GM21786 (cell line): Measurements from ENCODE around the gene PDE1C.

Experiments
- ATAC-seq: cut with Tn5 transposase; IDR thresholded peaks from one replicate; pipeline ENCODE4 v1.9.1; 2021; ENCODE audit not compliant: unreplicated experiment

The PDE1C gene

GRCh38 chr7:32075612-32076011, 5.4 kb upstream of the PDE1C start:
- ATAC-seq = no peak

GRCh38 chr7:32074787-32075585, 4.8 kb upstream of the PDE1C start:
- ATAC-seq = no peak

- no peak for ATAC-seq
Observed at GRCh38 chr7:32073533-32073932, 3.3 kb upstream of the PDE1C start.

GRCh38 chr7:32072397-32072796, 2.2 kb upstream of the PDE1C start:
- no peak for ATAC-seq

GRCh38 chr7:32071466-32072091, 1.4 kb upstream of the PDE1C start:
- ATAC-seq = no peak

GRCh38 chr7:32070051-32070405, 179 bp downstream of the PDE1C start:
- no peak for ATAC-seq

GRCh38 chr7:32069116-32069650, 1.0 kb downstream of the PDE1C start:
- no peak for ATAC-seq

- ATAC-seq = no peak
Observed at GRCh38 chr7:32068411-32069101, 1.7 kb downstream of the PDE1C start.

- ATAC-seq = no peak
Observed at GRCh38 chr7:32066441-32066840, 3.8 kb downstream of the PDE1C start.

GRCh38 chr7:32063614-32064013, 6.6 kb downstream of the PDE1C start:
- no peak for ATAC-seq

- ATAC-seq = no peak
Observed at GRCh38 chr7:32062150-32062549, 8.1 kb downstream of the PDE1C start.

- ATAC-seq = no peak
Observed at GRCh38 chr7:32061346-32061745, 8.9 kb downstream of the PDE1C start.

GRCh38 chr7:32059289-32060011, 10.8 kb downstream of the PDE1C start:
- no peak for ATAC-seq

- no peak for ATAC-seq
Observed at GRCh38 chr7:32058002-32058401, 12.2 kb downstream of the PDE1C start.

- no peak for ATAC-seq
Observed at GRCh38 chr7:32056767-32057166, 13.4 kb downstream of the PDE1C start.

- no peak for ATAC-seq
Observed at GRCh38 chr7:32053204-32053603, 17.0 kb downstream of the PDE1C start.

- no peak for ATAC-seq
Observed at GRCh38 chr7:32051128-32051527, 19.1 kb downstream of the PDE1C start.

- ATAC-seq = no peak
Observed at GRCh38 chr7:32049599-32049998, 20.6 kb downstream of the PDE1C start.

- peak; percentile 59 for ATAC-seq
Observed at GRCh38 chr7:32048970-32049491, 21.2 kb downstream of the PDE1C start.

- no peak for ATAC-seq
Observed at GRCh38 chr7:32047801-32048200, 22.4 kb downstream of the PDE1C start.

GRCh38 chr7:32047075-32047474, 23.1 kb downstream of the PDE1C start:
- ATAC-seq = peak; percentile 38
